Measurements from ENCODE around the gene AP1G2. TPM values are rescaled to one million over a fixed set of nuclear protein-coding genes. Genes with fewer than 3 reads are reported as not detected.

Gene AP1G2
- polyA plus RNA-seq, 1 of the 3 experiments (the other 2 are of a cell fraction) = 88.3 TPM

GRCh38 chr14:23556700-23557440, 10.7 kb downstream of the AP1G2 start:
- H3K79me2 ChIP-seq (ENCODE audit: insufficient read depth) = peaks cover 14% of the 10 kb centered on the region; the same call in 1 of the 2 replicates
- no peaks in the 10 kb centered on the region for H3K9me3 ChIP-seq
- TF ChIP-seq TAF1 (IDR thresholded peaks at IDR 0.05; ENCODE audit: borderline replicate concordance, low read depth, low read length) = no peak
- peak; percentile 4; the same call in 1 of the 2 replicates for TF ChIP-seq POLR2AphosphoS5 (IDR thresholded peaks at IDR 0.05; ENCODE audit: low read depth, low read length)
- no peak for DNase-seq
- WGBS (ENCODE audit: low lambda C conversion rate) = 37% methylated on average over 13 of the region's 17 CpGs
- H3K36me3 ChIP-seq (replicated peaks in 1 of 2; ENCODE audit: control insufficient read depth in 1 of 2, insufficient read depth in 2 of 2, low read length in 1 of 2) = peaks cover 17 to 31% of the 10 kb centered on the region in 2 experiments
- H3F3A ChIP-seq (replicated peaks; ENCODE audit: insufficient read depth) = peaks cover 4% of the 10 kb centered on the region
- H3K4me2 ChIP-seq = peak overlapping the region; percentile 93
- H3K27ac ChIP-seq (ENCODE audit: low read depth in 2 of 2, low read length in 1 of 2) = peak overlapping the region; percentile 74 to 91; a peak in 3 of 4 replicates
- no peaks in the 10 kb centered on the region for H4K20me1 ChIP-seq (ENCODE audit: insufficient read depth)
- ChIA-PET CTCF (interaction anchor here (1.0 to 19.5 kb wide), 7 partner anchors 13 to 80 kb away, joined by 3 to 785 read pairs (median 40); partner anchors contain the start of genes AP1G2 and NGDN), POLR2A (interaction anchor here (1.0 to 1.5 kb wide), 3 partner anchors 17 to 75 kb away, joined by 4 to 5 read pairs (median 4); no protein-coding TSS in a partner anchor)
- H3K9me2 ChIP-seq = no peaks in the 10 kb centered on the region
- H3K4me1 ChIP-seq (ENCODE audit: control insufficient read depth in 1 of 2, insufficient read depth in 2 of 2, low read depth in 1 of 2, low read length in 1 of 2) = peaks cover 5 to 15% of the 10 kb centered on the region in 2 experiments; a peak in 1 of 4 replicates
- peak overlapping the region; percentile 76; the same call in 1 of the 2 replicates for H2AFZ ChIP-seq (ENCODE audit: low read depth)
- peak overlapping the region; percentile 76 to 93 for H3K4me3 ChIP-seq (ENCODE audit: low read depth in 2 of 2, low read length in 1 of 2)
- H3K27me3 ChIP-seq (ENCODE audit: insufficient read depth) = no peaks in the 10 kb centered on the region
- H3K9ac ChIP-seq = peak overlapping the region; percentile 88

- H3K4me3 ChIP-seq (ENCODE audit: low read depth in 2 of 2, low read length in 1 of 2) = peak within 1 kb of the TSS; percentile 76 to 93
- peaks cover 14% of the 10 kb centered on the region; the same call in 1 of the 2 replicates for H3K79me2 ChIP-seq (ENCODE audit: insufficient read depth)
- H3K9me3 ChIP-seq = no peaks in the 10 kb centered on the region
- H3F3A ChIP-seq (replicated peaks; ENCODE audit: insufficient read depth) = peaks cover 4% of the 10 kb centered on the region
- peak within 1 kb of the TSS; percentile 88 for H3K9ac ChIP-seq
- H3K27me3 ChIP-seq (ENCODE audit: insufficient read depth) = no peaks in the 10 kb centered on the region
- CTCF ChIA-PET = interaction anchor here (1.0 to 19.5 kb wide), 7 partner anchors 14 to 79 kb away, joined by 3 to 785 read pairs (median 40); partner anchors contain the start of genes AP1G2 and NGDN
- POLR2A ChIA-PET = interaction anchor here (0.6 to 1.5 kb wide), 11 partner anchors 11 to 234 kb away, joined by 3 to 5 read pairs (median 4); partner anchors contain the start of gene JPH4
- peak within 1 kb of the TSS; percentile 76 for H2AFZ ChIP-seq (ENCODE audit: low read depth)
- DNase-seq = peak; percentile 92
- H3K27ac ChIP-seq (ENCODE audit: low read depth in 2 of 2, low read length in 1 of 2) = peak within 1 kb of the TSS; percentile 74 to 91
- H3K4me2 ChIP-seq = peak within 1 kb of the TSS; percentile 93
- no peaks in the 10 kb centered on the region for H4K20me1 ChIP-seq (ENCODE audit: insufficient read depth)
- H3K9me2 ChIP-seq = no peaks in the 10 kb centered on the region
- peaks cover 17 to 23% of the 10 kb centered on the region in 2 experiments for H3K36me3 ChIP-seq (replicated peaks in 1 of 2; ENCODE audit: control insufficient read depth in 1 of 2, insufficient read depth in 2 of 2, low read length in 1 of 2)
- WGBS (ENCODE audit: low lambda C conversion rate) = 1% methylated on average over 40 of the region's 54 CpGs
- H3K4me1 ChIP-seq (ENCODE audit: control insufficient read depth in 1 of 2, insufficient read depth in 2 of 2, low read depth in 1 of 2, low read length in 1 of 2) = peaks cover 5 to 15% of the 10 kb centered on the region in 2 experiments; a peak in 1 of 4 replicates
- TF ChIP-seq, protein P1, sequence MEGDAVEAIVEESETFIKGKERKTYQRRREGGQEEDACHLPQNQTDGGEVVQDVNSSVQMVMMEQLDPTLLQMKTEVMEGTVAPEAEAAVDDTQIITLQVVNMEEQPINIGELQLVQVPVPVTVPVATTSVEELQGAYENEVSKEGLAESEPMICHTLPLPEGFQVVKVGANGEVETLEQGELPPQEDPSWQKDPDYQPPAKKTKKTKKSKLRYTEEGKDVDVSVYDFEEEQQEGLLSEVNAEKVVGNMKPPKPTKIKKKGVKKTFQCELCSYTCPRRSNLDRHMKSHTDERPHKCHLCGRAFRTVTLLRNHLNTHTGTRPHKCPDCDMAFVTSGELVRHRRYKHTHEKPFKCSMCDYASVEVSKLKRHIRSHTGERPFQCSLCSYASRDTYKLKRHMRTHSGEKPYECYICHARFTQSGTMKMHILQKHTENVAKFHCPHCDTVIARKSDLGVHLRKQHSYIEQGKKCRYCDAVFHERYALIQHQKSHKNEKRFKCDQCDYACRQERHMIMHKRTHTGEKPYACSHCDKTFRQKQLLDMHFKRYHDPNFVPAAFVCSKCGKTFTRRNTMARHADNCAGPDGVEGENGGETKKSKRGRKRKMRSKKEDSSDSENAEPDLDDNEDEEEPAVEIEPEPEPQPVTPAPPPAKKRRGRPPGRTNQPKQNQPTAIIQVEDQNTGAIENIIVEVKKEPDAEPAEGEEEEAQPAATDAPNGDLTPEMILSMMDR (IDR thresholded peaks at IDR 0.05) = no peak
- TF ChIP-seq JUND (IDR thresholded peaks at IDR 0.05) = no peak
- TF ChIP-seq FOXJ3 (CRISPR knock-in tag; IDR thresholded peaks at IDR 0.05) = no peak
- no peak for TF ChIP-seq MEF2A (IDR thresholded peaks at IDR 0.05; ENCODE audit: borderline replicate concordance, low read depth)
- peak; percentile 95 for TF ChIP-seq ELF1 (IDR thresholded peaks at IDR 0.05)
- peak; percentile 58; the same call in 1 of the 2 replicates for TF ChIP-seq TAF1 (IDR thresholded peaks at IDR 0.05; ENCODE audit: borderline replicate concordance, low read depth, low read length)
- TF ChIP-seq CHD2 (IDR thresholded peaks at IDR 0.05; ENCODE audit: low read length, partially characterized antibody) = peak; percentile 98
- TF ChIP-seq, protein P2, sequence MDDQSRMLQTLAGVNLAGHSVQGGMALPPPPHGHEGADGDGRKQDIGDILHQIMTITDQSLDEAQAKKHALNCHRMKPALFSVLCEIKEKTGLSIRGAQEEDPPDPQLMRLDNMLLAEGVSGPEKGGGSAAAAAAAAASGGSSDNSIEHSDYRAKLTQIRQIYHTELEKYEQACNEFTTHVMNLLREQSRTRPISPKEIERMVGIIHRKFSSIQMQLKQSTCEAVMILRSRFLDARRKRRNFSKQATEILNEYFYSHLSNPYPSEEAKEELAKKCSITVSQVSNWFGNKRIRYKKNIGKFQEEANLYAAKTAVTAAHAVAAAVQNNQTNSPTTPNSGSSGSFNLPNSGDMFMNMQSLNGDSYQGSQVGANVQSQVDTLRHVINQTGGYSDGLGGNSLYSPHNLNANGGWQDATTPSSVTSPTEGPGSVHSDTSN (IDR thresholded peaks at IDR 0.05) = no peak
- peak; percentile 32; the same call in 1 of the 2 replicates for TF ChIP-seq TCF12 (IDR thresholded peaks at IDR 0.05)
- TF ChIP-seq POLR2AphosphoS5 (IDR thresholded peaks at IDR 0.05; ENCODE audit: low read depth, low read length) = peak; percentile 63; the same call in 1 of the 2 replicates
- TF ChIP-seq USF2 (IDR thresholded peaks at IDR 0.05; ENCODE audit: borderline replicate concordance, low read depth, low read length) = no peak
- no peak for TF ChIP-seq FOSL2 (IDR thresholded peaks at IDR 0.05; ENCODE audit: borderline replicate concordance, low read depth)
- TF ChIP-seq NFIC (IDR thresholded peaks at IDR 0.05; ENCODE audit: borderline replicate concordance) = no peak
- 0 out of 2 replicates have a peak, but pooled peaks have one; percentile 41 for TF ChIP-seq SIN3A (IDR thresholded peaks at IDR 0.05; ENCODE audit: borderline replicate concordance, low read depth, low read length)
- TF ChIP-seq RXRA (IDR thresholded peaks at IDR 0.05; ENCODE audit: borderline replicate concordance, low read depth) = no peak
- TF ChIP-seq GABPA (IDR thresholded peaks at IDR 0.05; ENCODE audit: low read depth) = peak; percentile 73
- TF ChIP-seq IRF3 (IDR thresholded peaks at IDR 0.05; ENCODE audit: low read depth, low read length) = no peak
- TF ChIP-seq SMC3 (IDR thresholded peaks at IDR 0.05; ENCODE audit: low read depth, low read length) = no peak
Observed at GRCh38 chr14:23555882-23556699, 11.5 kb downstream of the AP1G2 start, which contains the start of gene THTPA. TSS of gene THTPA (plus strand) at chr14:23556271. CDS start at chr14:23556758, 487 bp downstream.
